ENCODE measurements around the gene SRSF9.
A peak's percentile ranks its signal among the peaks of the same experiment; 100 is the strongest.

The SRSF9 gene

DNA sequence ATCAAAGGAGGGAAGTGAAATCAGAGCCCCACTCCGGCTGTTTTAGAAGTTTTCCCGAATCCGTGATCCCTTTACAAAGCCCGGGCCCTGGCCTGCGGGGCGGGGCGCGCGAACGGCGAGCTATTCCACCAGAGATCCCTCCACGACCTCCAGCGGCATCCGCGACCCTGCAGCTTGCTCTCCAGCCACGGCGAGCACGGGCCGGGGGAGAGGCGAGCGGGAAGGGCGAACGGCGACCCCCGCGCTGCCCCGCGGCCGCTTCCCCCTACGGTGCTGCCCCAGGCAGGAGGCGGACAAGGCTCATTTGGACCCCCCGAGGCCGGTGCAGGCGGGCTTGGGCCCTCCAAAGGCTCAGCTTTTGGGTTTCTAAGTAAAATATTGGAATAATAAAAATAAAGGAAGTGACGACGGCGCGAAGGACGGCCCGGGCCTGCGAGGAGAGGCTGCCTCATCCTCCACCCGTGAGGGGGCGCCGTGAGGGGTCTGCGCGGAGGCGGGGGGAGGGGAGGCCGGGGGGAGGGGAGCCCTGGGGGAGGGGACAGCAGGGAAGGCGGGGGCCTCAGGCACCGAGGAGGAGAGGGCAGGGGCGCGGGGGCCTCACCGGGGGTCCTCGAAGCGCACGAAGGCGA lies 613 bp downstream of the SRSF9 start:
- Histone ChIP-seq H3K27me3 (ENCODE audit: insufficient read depth, low read length) (no peaks in the 10 kb centered on the region), H2AFZ (ENCODE audit: low read length) (no peak overlapping the region), H3F3A (ENCODE audit: insufficient read depth, low read length) (no peaks in the 10 kb centered on the region), H3K4me1 (ENCODE audit: insufficient read depth, low read length, severe bottlenecking) (peaks cover 54% of the 10 kb centered on the region), H3K9me3 (ENCODE audit: low read length) (no peaks in the 10 kb centered on the region), H3K9ac (ENCODE audit: low read length) (peak overlapping the region; percentile 94), H3K79me2 (ENCODE audit: insufficient read depth, low read length) (peaks cover 42% of the 10 kb centered on the region), H3K4me3 (ENCODE audit: low read depth, low read length, poor library complexity, severe bottlenecking) (peak overlapping the region; percentile 98), H3K9me2 (ENCODE audit: low read depth, low read length) (no peaks in the 10 kb centered on the region), H3K4me2 (ENCODE audit: low read length) (peak overlapping the region; percentile 76), H3K36me3 (ENCODE audit: insufficient read depth, low read length) (peaks cover 40% of the 10 kb centered on the region), H3K27ac (ENCODE audit: low read depth, low read length, poor library complexity, severe bottlenecking) (peak overlapping the region; percentile 58), H4K20me1 (ENCODE audit: insufficient read depth, low read length) (0 out of 2 replicates have a peak, but pooled peaks cover 3% of the 10 kb centered on the region)
- TF ChIP-seq EZH2 (IDR thresholded peaks at IDR 0.05; ENCODE audit: borderline replicate concordance, low read length) = no peak
- TF ChIP-seq, protein P1, sequence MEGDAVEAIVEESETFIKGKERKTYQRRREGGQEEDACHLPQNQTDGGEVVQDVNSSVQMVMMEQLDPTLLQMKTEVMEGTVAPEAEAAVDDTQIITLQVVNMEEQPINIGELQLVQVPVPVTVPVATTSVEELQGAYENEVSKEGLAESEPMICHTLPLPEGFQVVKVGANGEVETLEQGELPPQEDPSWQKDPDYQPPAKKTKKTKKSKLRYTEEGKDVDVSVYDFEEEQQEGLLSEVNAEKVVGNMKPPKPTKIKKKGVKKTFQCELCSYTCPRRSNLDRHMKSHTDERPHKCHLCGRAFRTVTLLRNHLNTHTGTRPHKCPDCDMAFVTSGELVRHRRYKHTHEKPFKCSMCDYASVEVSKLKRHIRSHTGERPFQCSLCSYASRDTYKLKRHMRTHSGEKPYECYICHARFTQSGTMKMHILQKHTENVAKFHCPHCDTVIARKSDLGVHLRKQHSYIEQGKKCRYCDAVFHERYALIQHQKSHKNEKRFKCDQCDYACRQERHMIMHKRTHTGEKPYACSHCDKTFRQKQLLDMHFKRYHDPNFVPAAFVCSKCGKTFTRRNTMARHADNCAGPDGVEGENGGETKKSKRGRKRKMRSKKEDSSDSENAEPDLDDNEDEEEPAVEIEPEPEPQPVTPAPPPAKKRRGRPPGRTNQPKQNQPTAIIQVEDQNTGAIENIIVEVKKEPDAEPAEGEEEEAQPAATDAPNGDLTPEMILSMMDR (IDR thresholded peaks at IDR 0.05; ENCODE audit: low read length) = peak; percentile 32

- peaks cover 46% of the 10 kb centered on the region for H3K36me3 ChIP-seq (ENCODE audit: insufficient read depth, low read length)
- H3K4me2 ChIP-seq (ENCODE audit: low read length) = peak overlapping the region; percentile 76
- H2AFZ ChIP-seq (ENCODE audit: low read length) = no peak overlapping the region
Observed at GRCh38 chr12:120468325-120468820, 1.2 kb downstream of the SRSF9 start.

GRCh38 chr12:120467439-120467838 lies 2.1 kb downstream of the SRSF9 start:
- H3K9me2 ChIP-seq (ENCODE audit: low read depth, low read length) = no peaks in the 10 kb centered on the region
- no peak overlapping the region for H3K27ac ChIP-seq (ENCODE audit: low read depth, low read length, poor library complexity, severe bottlenecking)
- H3K9me3 ChIP-seq (ENCODE audit: low read length) = no peaks in the 10 kb centered on the region
- peaks cover 47% of the 10 kb centered on the region for H3K4me1 ChIP-seq (ENCODE audit: insufficient read depth, low read length, severe bottlenecking)
- H3K27me3 ChIP-seq (ENCODE audit: insufficient read depth, low read length) = no peaks in the 10 kb centered on the region
- no peaks in the 10 kb centered on the region for H3F3A ChIP-seq (ENCODE audit: insufficient read depth, low read length)
- TF ChIP-seq, protein P1 (IDR thresholded peaks at IDR 0.05; ENCODE audit: low read length) = no peak
- no peak for TF ChIP-seq EZH2 (IDR thresholded peaks at IDR 0.05; ENCODE audit: borderline replicate concordance, low read length)
- 0 out of 2 replicates have a peak, but pooled peaks cover 3% of the 10 kb centered on the region for H4K20me1 ChIP-seq (ENCODE audit: insufficient read depth, low read length)
- H3K4me2 ChIP-seq (ENCODE audit: low read length) = peak overlapping the region; percentile 76; the same call in 1 of the 2 replicates
- H2AFZ ChIP-seq (ENCODE audit: low read length) = no peak overlapping the region
- peaks cover 54% of the 10 kb centered on the region for H3K36me3 ChIP-seq (ENCODE audit: insufficient read depth, low read length)
- H3K9ac ChIP-seq (ENCODE audit: low read length) = no peak overlapping the region; the same call in 1 of the 2 replicates
- H3K4me3 ChIP-seq (ENCODE audit: low read depth, low read length, poor library complexity, severe bottlenecking) = peak overlapping the region; percentile 98
- peaks cover 42% of the 10 kb centered on the region for H3K79me2 ChIP-seq (ENCODE audit: insufficient read depth, low read length)

More at GRCh38 chr12:120468325-120468820, 1.2 kb downstream of the SRSF9 start:
- H3K27ac ChIP-seq (ENCODE audit: low read depth, low read length, poor library complexity, severe bottlenecking) = peak overlapping the region; percentile 58
- peaks cover 53% of the 10 kb centered on the region for H3K4me1 ChIP-seq (ENCODE audit: insufficient read depth, low read length, severe bottlenecking)
- H3K79me2 ChIP-seq (ENCODE audit: insufficient read depth, low read length) = peaks cover 42% of the 10 kb centered on the region
- peak overlapping the region; percentile 98 for H3K4me3 ChIP-seq (ENCODE audit: low read depth, low read length, poor library complexity, severe bottlenecking)
- no peaks in the 10 kb centered on the region for H3F3A ChIP-seq (ENCODE audit: insufficient read depth, low read length)
- TF ChIP-seq, protein P1 (IDR thresholded peaks at IDR 0.05; ENCODE audit: low read length) = no peak
- no peak for TF ChIP-seq EZH2 (IDR thresholded peaks at IDR 0.05; ENCODE audit: borderline replicate concordance, low read length)
- peak overlapping the region; percentile 94 for H3K9ac ChIP-seq (ENCODE audit: low read length)
- H3K9me3 ChIP-seq (ENCODE audit: low read length) = no peaks in the 10 kb centered on the region
- 0 out of 2 replicates have a peak, but pooled peaks cover 3% of the 10 kb centered on the region for H4K20me1 ChIP-seq (ENCODE audit: insufficient read depth, low read length)
- no peaks in the 10 kb centered on the region for H3K27me3 ChIP-seq (ENCODE audit: insufficient read depth, low read length)
- no peaks in the 10 kb centered on the region for H3K9me2 ChIP-seq (ENCODE audit: low read depth, low read length)
